Colonic mucosa (tissue), 4 donors: ENCODE results near the gene HSDL2. TPM values are rescaled to one million over a fixed set of nuclear protein-coding genes. Genes with fewer than 3 reads are reported as not detected.

ENCODE experiments used
- DNase-seq: peaks from one replicate; pipeline ENCODE4 v3.0.0-alpha.2; 2020
- H3K27ac ChIP-seq: fragments of 200-600 bp; one replicate; pipeline ENCODE4 v1.8.0; 2021
- H3K27me3 ChIP-seq: fragments of 200-600 bp; one replicate; pipeline ENCODE4 v1.8.0; 2021
- H3K36me3 ChIP-seq: fragments of 200-600 bp; one replicate; pipeline ENCODE4 v1.8.0; 2021
- H3K4me1 ChIP-seq: fragments of 200-600 bp; one replicate; pipeline ENCODE4 v1.8.0; 2021; ENCODE audit warnings: mild to moderate bottlenecking
- H3K4me3 ChIP-seq: fragments of 200-600 bp; one replicate; pipeline ENCODE4 v1.8.0; 2021
- H3K9ac ChIP-seq, 2 donors: one replicate each; pipeline ENCODE4 v1.7.0; 2013; ENCODE audit warnings: control low read depth in 2 of 2, low read depth in 2 of 2, low read length in 2 of 2
- H3K9me3 ChIP-seq: fragments of 200-600 bp; one replicate; pipeline ENCODE4 v1.8.0; 2021
- CTCF ChIP-seq: fragments of 200-600 bp; IDR thresholded peaks from one replicate; pipeline ENCODE4 v1.8.0; 2022; ENCODE audit warnings: antibody characterized with exemption, mild to moderate bottlenecking
- intact Hi-C: fragments of 100-400 bp; cut with DNase I; formaldehyde crosslinking; loops from one replicate; pipeline ENCODE4 v1.14.1; 2022
- total RNA-seq, 2 donors: library from RNA; stranded (reverse); fragmentation: NEBNext Ultra II Directional in 1 of 2; extraction: Animal tissue kit (Norgen Biotek cat#: 25700) in 1 of 2; gene quantifications; one replicate each; pipeline ENCODE4 v1.2.1, GENCODE V29; 2021
- donor health status: healthy.
- donor health status: DM: no; HTN: no; CAD: no.
- donor health status: DM: no; HTN: no; CAD: no.

The HSDL2 gene
- total RNA-seq, 2 donors from 2014 or later: 45.4 to 48.9 TPM

DNA sequence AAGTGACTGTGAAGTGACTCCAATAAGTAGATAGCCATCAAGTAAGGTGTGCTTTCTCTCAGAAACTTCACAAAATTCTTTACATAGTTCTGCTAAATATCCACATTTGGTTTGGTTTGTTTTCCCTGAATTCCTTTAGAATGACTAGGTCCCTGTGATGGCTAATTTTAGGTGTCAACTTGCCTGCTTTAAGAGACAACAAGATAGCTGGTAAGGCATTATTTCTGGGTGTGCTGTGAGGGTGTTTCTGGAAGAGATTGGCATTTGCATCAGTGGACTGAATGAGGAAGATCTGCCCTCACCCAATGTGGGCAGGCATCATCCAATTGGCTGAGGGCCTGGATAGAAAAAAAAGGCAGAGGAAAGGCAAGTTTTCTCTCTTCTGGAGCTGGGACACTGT is 38.2 kb upstream of the HSDL2 start:
- intact Hi-C loops: no loop called here
- H3K36me3 ChIP-seq: no peaks in the 10 kb centered on the region

DNA sequence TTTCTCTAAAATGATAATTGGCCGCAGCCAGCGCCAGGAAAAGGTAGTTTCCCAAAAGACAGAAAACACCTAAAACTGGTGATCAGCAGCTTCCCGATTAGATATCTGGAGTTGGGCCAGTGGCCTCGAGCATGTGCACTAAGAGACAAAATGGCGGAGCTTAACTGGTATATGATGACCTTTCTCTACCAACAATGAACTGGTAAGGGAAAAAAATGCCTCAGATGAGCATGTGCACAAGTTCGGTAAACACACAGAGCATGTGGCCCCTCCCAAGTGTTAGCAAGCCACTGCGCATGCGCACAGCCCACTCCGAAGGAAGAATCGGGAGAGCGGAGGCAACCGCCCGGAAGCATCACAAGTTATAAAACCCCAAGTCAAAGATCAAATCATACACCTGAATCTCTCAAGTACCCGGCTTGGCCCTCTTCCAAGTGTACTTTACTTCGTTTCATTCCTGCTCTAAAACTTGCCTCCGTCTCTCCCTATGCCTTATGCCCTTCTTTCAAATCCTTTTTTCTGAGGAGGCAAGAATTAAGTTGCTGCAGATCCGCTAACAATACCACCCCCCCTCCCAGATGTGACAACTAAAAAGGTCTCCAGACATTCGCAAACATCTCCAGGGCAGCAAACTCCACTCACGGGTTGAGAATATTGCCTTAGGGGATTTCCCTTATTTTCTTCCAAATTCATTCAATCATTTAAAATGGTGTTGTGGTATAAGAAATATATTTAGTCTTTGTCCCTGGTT is 31.5 kb upstream of the HSDL2 start:
- peak overlapping the region in 1 of 2 donors; percentile 68 for H3K9ac ChIP-seq
- peak; percentile 94 for DNase-seq

More for the DNA sequence above, 38.2 kb upstream of the HSDL2 start:
- Histone ChIP-seq H3K4me3 (no peak overlapping the region), H3K4me1 (no peaks in the 10 kb centered on the region), H3K9me3 (no peaks in the 10 kb centered on the region), H3K27ac (no peak overlapping the region), H3K27me3 (no peaks in the 10 kb centered on the region), H3K9ac (no peak overlapping the region)
- no peak for DNase-seq
- no peak for TF ChIP-seq CTCF

DNA sequence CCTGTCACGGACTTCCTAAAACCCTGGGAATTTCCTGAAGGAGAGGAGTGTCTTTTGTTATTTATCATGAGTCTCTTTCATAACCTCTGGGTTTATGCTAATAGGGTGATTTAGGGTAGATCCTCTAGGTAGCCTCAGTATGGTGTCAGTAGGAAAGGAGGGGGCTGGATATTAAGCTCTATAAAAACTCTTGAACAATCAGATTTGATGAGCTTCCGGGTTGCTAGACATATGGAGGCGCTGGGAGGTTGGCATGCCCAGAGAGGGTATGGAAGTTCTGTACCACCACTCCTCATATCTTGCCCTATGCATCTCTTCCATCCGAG is 30.9 kb upstream of the HSDL2 start:
- peaks cover 10% of the 10 kb centered on the region for H3K4me1 ChIP-seq
- H3K9me3 ChIP-seq: no peaks in the 10 kb centered on the region
- no peaks in the 10 kb centered on the region for H3K36me3 ChIP-seq
- peak overlapping the region; percentile 26 for H3K4me3 ChIP-seq
- TF ChIP-seq CTCF: no peak
- H3K27ac ChIP-seq: peak overlapping the region; percentile 66
- H3K27me3 ChIP-seq: no peaks in the 10 kb centered on the region
- H3K9ac ChIP-seq: no peak overlapping the region
- intact Hi-C loops: no loop called here
- no peak for DNase-seq

More for the DNA sequence above, 31.5 kb upstream of the HSDL2 start:
- no peaks in the 10 kb centered on the region for H3K27me3 ChIP-seq
- peak overlapping the region; percentile 26 for H3K4me3 ChIP-seq
- peak overlapping the region; percentile 66 for H3K27ac ChIP-seq
- TF ChIP-seq CTCF: no peak
- intact Hi-C loops: no loop called here
- no peaks in the 10 kb centered on the region for H3K36me3 ChIP-seq
- no peaks in the 10 kb centered on the region for H3K9me3 ChIP-seq
- H3K4me1 ChIP-seq: peaks cover 10% of the 10 kb centered on the region

DNA sequence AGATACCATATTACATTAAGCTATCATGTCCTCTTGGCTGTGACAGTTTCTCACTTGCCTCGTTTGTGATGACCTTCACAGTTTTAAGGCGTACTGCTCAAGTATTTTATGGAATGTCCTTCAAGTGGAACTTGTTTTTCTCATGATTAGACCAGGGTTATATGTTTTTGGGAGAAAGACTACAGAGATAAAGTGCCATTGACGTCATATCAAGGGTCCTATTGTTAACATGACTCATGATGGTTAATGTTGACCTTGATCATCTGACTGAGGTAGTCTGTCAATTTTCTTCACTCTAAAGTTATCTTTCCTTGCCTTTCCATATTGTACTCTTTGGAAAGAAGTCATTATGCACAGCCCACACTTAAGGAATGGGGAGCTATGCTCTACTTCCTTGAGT is 28.7 kb upstream of the HSDL2 start:
- DNase-seq: no peak
- Histone ChIP-seq H3K4me1 (peaks cover 10% of the 10 kb centered on the region), H3K27ac (no peak overlapping the region), H3K36me3 (no peaks in the 10 kb centered on the region), H3K27me3 (no peaks in the 10 kb centered on the region), H3K9ac (no peak overlapping the region), H3K9me3 (no peaks in the 10 kb centered on the region), H3K4me3 (no peak overlapping the region)
- intact Hi-C loops: no loop called here
- no peak for TF ChIP-seq CTCF

GRCh38 chr9:112352209-112352608 is 27.7 kb upstream of the HSDL2 start:
- no peaks in the 10 kb centered on the region for H3K9me3 ChIP-seq
- H3K36me3 ChIP-seq: no peaks in the 10 kb centered on the region
- no peak overlapping the region for H3K9ac ChIP-seq
- DNase-seq: no peak
- intact Hi-C loops: no loop called here
- H3K4me1 ChIP-seq: peaks cover 10% of the 10 kb centered on the region
- no peak for TF ChIP-seq CTCF
- no peaks in the 10 kb centered on the region for H3K27me3 ChIP-seq
- no peak overlapping the region for H3K4me3 ChIP-seq
- no peak overlapping the region for H3K27ac ChIP-seq
